Parathyroid adenoma (tissue), 2 donors: Measurements from ENCODE around the gene COX10.

Experiments
- H2AFZ ChIP-seq: fragments of 300-600 bp; sonication (generic); one replicate; pipeline ENCODE4 v1.7.0; 2017; ENCODE audit warnings: antibody characterized with exemption, mild to moderate bottlenecking
- H3K27ac ChIP-seq: fragments of 300-600 bp; sonication (generic); one replicate; pipeline ENCODE4 v1.7.0; 2017
- H3K27me3 ChIP-seq: fragments of 300-600 bp; sonication (generic); one replicate; pipeline ENCODE4 v1.7.0; 2017; ENCODE audit warnings: low read length; ENCODE audit not compliant: control insufficient read depth, insufficient read depth
- H3K36me3 ChIP-seq: fragments of 300-600 bp; sonication (generic); one replicate; pipeline ENCODE4 v1.7.0; 2017; ENCODE audit warnings: low read length; ENCODE audit not compliant: control insufficient read depth, insufficient read depth
- H3K4me1 ChIP-seq: fragments of 300-600 bp; sonication (generic); one replicate; pipeline ENCODE4 v1.7.0; 2017; ENCODE audit warnings: control low read depth
- H3K4me2 ChIP-seq: fragments of 300-600 bp; sonication (generic); one replicate; pipeline ENCODE4 v1.7.0; 2017; ENCODE audit warnings: low read length
- H3K4me3 ChIP-seq: fragments of 300-600 bp; sonication (generic); one replicate; pipeline ENCODE4 v1.7.0; 2017; ENCODE audit warnings: low read depth, low read length
- H3K79me2 ChIP-seq: fragments of 300-600 bp; sonication (generic); one replicate; pipeline ENCODE4 v1.7.0; 2017; ENCODE audit warnings: control low read depth
- H3K9ac ChIP-seq: fragments of 300-600 bp; sonication (generic); one replicate; pipeline ENCODE4 v1.7.0; 2017; ENCODE audit warnings: mild to moderate bottlenecking
- H3K9me3 ChIP-seq: fragments of 300-600 bp; sonication (generic); one replicate; pipeline ENCODE4 v1.7.0; 2017; ENCODE audit warnings: low read length; ENCODE audit not compliant: control insufficient read depth
- CTCF ChIP-seq: fragments of 300-600 bp; sonication (generic); IDR thresholded peaks from one replicate; pipeline ENCODE4 v1.7.0; 2017; ENCODE audit warnings: antibody characterized with exemption, mild to moderate bottlenecking
- donor health status: primary hyperparathyroidism.

Gene COX10

GRCh38 chr17:14211246-14211645 lies 141.9 kb downstream of the COX10 start:
- no peaks in the 10 kb centered on the region for H3K79me2 ChIP-seq

GRCh38 chr17:14211801-14212200 lies 142.5 kb downstream of the COX10 start:
- Histone ChIP-seq H3K4me2 (no peak overlapping the region), H3K36me3 (no peaks in the 10 kb centered on the region), H3K9me3 (no peaks in the 10 kb centered on the region), H3K9ac (no peak overlapping the region), H3K79me2 (no peaks in the 10 kb centered on the region), H3K27ac (no peak overlapping the region), H3K27me3 (no peaks in the 10 kb centered on the region), H3K4me3 (no peak overlapping the region), H3K4me1 (no peaks in the 10 kb centered on the region), H2AFZ (no peak overlapping the region)
- TF ChIP-seq CTCF, result peak; percentile 66

More at GRCh38 chr17:14211246-14211645, 141.9 kb downstream of the COX10 start:
- no peaks in the 10 kb centered on the region for H3K36me3 ChIP-seq
- no peaks in the 10 kb centered on the region for H3K27me3 ChIP-seq
- H3K4me3 ChIP-seq, result no peak overlapping the region
- H3K4me1 ChIP-seq, result peaks cover under 1% of the 10 kb centered on the region
- no peaks in the 10 kb centered on the region for H3K9me3 ChIP-seq
- H3K27ac ChIP-seq, result no peak overlapping the region
- no peak overlapping the region for H2AFZ ChIP-seq
- no peak for TF ChIP-seq CTCF
- H3K4me2 ChIP-seq, result no peak overlapping the region
- no peak overlapping the region for H3K9ac ChIP-seq

- Histone ChIP-seq H3K9ac (no peak overlapping the region), H3K36me3 (no peaks in the 10 kb centered on the region), H3K27me3 (no peaks in the 10 kb centered on the region), H3K4me3 (no peak overlapping the region), H3K27ac (no peak overlapping the region), H3K4me2 (no peak overlapping the region), H3K79me2 (no peaks in the 10 kb centered on the region), H3K4me1 (no peaks in the 10 kb centered on the region), H3K9me3 (no peaks in the 10 kb centered on the region), H2AFZ (no peak overlapping the region)
- no peak for TF ChIP-seq CTCF
These were observed 143.1 kb downstream of the COX10 start for GRCh38 chr17:14212401-14212800.

- H2AFZ ChIP-seq, result no peak overlapping the region
- H3K79me2 ChIP-seq, result no peaks in the 10 kb centered on the region
- H3K4me1 ChIP-seq, result no peaks in the 10 kb centered on the region
- H3K9me3 ChIP-seq, result no peaks in the 10 kb centered on the region
- no peaks in the 10 kb centered on the region for H3K27me3 ChIP-seq
- H3K27ac ChIP-seq, result no peak overlapping the region
- H3K4me2 ChIP-seq, result no peak overlapping the region
- no peaks in the 10 kb centered on the region for H3K36me3 ChIP-seq
- H3K4me3 ChIP-seq, result no peak overlapping the region
- TF ChIP-seq CTCF, result no peak
- no peak overlapping the region for H3K9ac ChIP-seq
These were observed 145.0 kb downstream of the COX10 start for GRCh38 chr17:14214271-14214670.

- Histone ChIP-seq H3K27me3 (no peaks in the 10 kb centered on the region), H3K9me3 (no peaks in the 10 kb centered on the region), H3K4me1 (no peaks in the 10 kb centered on the region), H3K36me3 (no peaks in the 10 kb centered on the region), H3K9ac (no peak overlapping the region), H3K4me2 (no peak overlapping the region), H2AFZ (no peak overlapping the region), H3K27ac (no peak overlapping the region), H3K79me2 (no peaks in the 10 kb centered on the region), H3K4me3 (no peak overlapping the region)
- no peak for TF ChIP-seq CTCF
These were observed 153.3 kb downstream of the COX10 start for GRCh38 chr17:14222611-14223010.
